Osteoblast (primary cell): ENCODE measurements around the gene UPP2. TPM values are rescaled to one million over a fixed set of nuclear protein-coding genes. Genes with fewer than 3 reads are reported as not detected.

Experiments
- DNase-seq: peaks from one replicate; pipeline ENCODE4 v3.0.0; 2011; ENCODE audit warnings: low spot score, mixed read lengths; ENCODE audit not compliant: insufficient read length; ENCODE audit errors: missing footprints
- H2AFZ ChIP-seq: 2 replicates; pipeline ENCODE4 v1.6.0; 2011; ENCODE audit warnings: mild to moderate bottlenecking, low read length
- H3K27ac ChIP-seq: 2 replicates; pipeline ENCODE4 v1.5.1; 2011; ENCODE audit warnings: mild to moderate bottlenecking, low read depth, low read length, moderate library complexity
- H3K27me3 ChIP-seq: 2 replicates; pipeline ENCODE4 v1.6.0; 2012; ENCODE audit warnings: mild to moderate bottlenecking, control low read depth, inconsistent platforms, low read length, moderate library complexity; ENCODE audit not compliant: insufficient read depth
- H3K36me3 ChIP-seq: 2 replicates; pipeline ENCODE4 v1.5.1; 2011; ENCODE audit warnings: mild to moderate bottlenecking, low read length, control low read depth, moderate library complexity; ENCODE audit not compliant: insufficient read depth
- H3K4me1 ChIP-seq: 2 replicates; pipeline ENCODE4 v1.5.1; 2011; ENCODE audit warnings: mild to moderate bottlenecking, low read length, control low read depth, moderate library complexity; ENCODE audit not compliant: insufficient read depth
- H3K4me2 ChIP-seq: 2 replicates; pipeline ENCODE4 v1.6.0; 2011; ENCODE audit warnings: mild to moderate bottlenecking, low read length; ENCODE audit not compliant: insufficient read depth
- H3K4me3 ChIP-seq: fragments of 200-600 bp; sonication (generic); 3 replicates; pipeline ENCODE4 v1.5.1; 2012; ENCODE audit warnings: mild to moderate bottlenecking, low read length, inconsistent platforms; ENCODE audit not compliant: insufficient read depth
- H3K79me2 ChIP-seq: 2 replicates; pipeline ENCODE4 v1.6.0; 2012; ENCODE audit warnings: mild to moderate bottlenecking, low read length, control low read depth, inconsistent platforms; ENCODE audit not compliant: insufficient read depth
- H3K9me3 ChIP-seq: 2 replicates; pipeline ENCODE4 v1.5.1; 2011; ENCODE audit warnings: low read depth, low read length, control low read depth
- H4K20me1 ChIP-seq: 2 replicates; pipeline ENCODE4 v1.6.0; 2012; ENCODE audit warnings: mild to moderate bottlenecking, low read length, control low read depth; ENCODE audit not compliant: insufficient read depth
- CTCF ChIP-seq: IDR thresholded peaks from 2 replicates; pipeline ENCODE4 v1.5.1; 2011; ENCODE audit warnings: mild to moderate bottlenecking, low read depth, low read length, moderate library complexity; ENCODE audit errors: extremely low read depth
- total RNA-seq: library from RNA; depleted of rRNA; stranded (reverse); fragments of >200 nt; gene quantifications from 2 replicates; pipeline ENCODE4 v1.2.3, GENCODE V29; 2012

Gene UPP2
- total RNA-seq, 1 donor, result not detected

DNA sequence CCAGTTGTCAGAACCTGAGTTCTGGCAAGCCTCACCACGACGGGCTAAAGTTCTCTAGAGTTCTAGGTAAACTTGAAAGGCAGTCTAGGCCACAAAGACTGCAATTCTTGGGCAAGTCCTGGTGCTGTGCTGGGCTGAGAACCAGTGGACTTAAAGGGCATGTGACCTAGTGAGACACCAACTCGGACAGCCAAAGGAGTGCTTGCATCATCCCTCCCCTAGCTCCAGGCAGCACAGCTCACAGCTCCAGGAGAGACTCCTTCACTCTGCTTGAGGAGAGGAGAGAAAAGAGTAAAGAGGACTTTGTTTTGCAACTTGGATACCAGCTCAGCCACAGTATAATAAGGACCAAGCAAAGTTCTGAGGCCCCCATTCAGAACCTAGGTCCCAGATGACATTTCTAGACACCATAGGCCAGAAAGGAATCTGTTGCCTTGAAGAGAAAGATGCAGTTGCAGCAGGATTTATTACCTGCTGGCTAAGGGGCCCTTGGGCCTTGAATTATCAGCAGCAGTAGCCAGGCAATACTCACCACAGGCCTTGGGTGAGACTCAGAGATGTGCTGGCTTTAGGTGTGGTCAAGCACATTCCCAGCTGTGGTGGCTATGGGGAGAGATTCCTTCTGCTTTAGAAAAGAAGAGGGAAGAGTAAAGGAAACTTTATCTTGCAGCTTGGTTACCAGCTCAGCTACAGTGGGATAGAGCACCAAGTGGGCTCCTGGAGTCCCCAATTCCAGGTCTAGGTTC lies 51.8 kb downstream of the UPP2 start:
- Histone ChIP-seq H3K4me2 (no peak overlapping the region), H3K4me1 (no peaks in the 10 kb centered on the region), H3K79me2 (no peaks in the 10 kb centered on the region), H3K27me3 (no peaks in the 10 kb centered on the region), H3K9me3 (peaks cover 2% of the 10 kb centered on the region), H3K4me3 (no peak overlapping the region), H3K27ac (no peak overlapping the region), H3K36me3 (no peaks in the 10 kb centered on the region), H4K20me1 (no peaks in the 10 kb centered on the region), H2AFZ (no peak overlapping the region)
- no peak for TF ChIP-seq CTCF
- DNase-seq, result no peak

DNA sequence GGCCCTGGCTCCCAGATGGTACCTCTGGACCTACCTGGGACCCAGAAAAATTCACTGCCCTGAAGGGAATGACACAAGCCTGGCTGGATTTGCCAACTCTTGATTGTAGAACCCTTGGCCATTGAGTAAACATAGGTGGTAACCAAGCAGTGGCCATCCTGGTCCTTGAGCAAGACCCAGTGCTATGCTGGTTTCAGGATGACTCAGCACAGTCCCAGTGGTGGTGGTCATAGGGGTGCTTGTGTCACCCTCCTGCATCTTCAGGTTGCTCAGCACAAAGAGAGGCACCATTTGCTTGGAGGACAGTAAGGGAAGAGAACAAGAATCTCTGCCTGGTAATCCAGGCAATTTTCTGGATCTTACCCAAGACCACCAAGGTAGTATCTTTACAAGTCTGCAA lies 52.9 kb downstream of the UPP2 start:
- DNase-seq, result no peak
- H3K79me2 ChIP-seq, result no peaks in the 10 kb centered on the region
- peaks cover under 1% of the 10 kb centered on the region for H3K27me3 ChIP-seq
- H3K9me3 ChIP-seq, result peaks cover 2% of the 10 kb centered on the region
- H3K4me1 ChIP-seq, result no peaks in the 10 kb centered on the region
- no peak overlapping the region for H3K4me3 ChIP-seq
- no peaks in the 10 kb centered on the region for H3K36me3 ChIP-seq
- TF ChIP-seq CTCF, result no peak
- no peak overlapping the region for H3K4me2 ChIP-seq
- no peak overlapping the region for H2AFZ ChIP-seq
- no peaks in the 10 kb centered on the region for H4K20me1 ChIP-seq
- H3K27ac ChIP-seq, result no peak overlapping the region

GRCh38 chr2:158172719-158173118 lies 71.0 kb downstream of the UPP2 start:
- Histone ChIP-seq H2AFZ (no peak overlapping the region), H3K4me1 (no peaks in the 10 kb centered on the region), H3K4me2 (no peak overlapping the region), H3K36me3 (no peaks in the 10 kb centered on the region), H4K20me1 (no peaks in the 10 kb centered on the region), H3K27me3 (peaks cover 5% of the 10 kb centered on the region), H3K9me3 (no peaks in the 10 kb centered on the region), H3K79me2 (no peaks in the 10 kb centered on the region), H3K27ac (no peak overlapping the region), H3K4me3 (no peak overlapping the region)
- DNase-seq, result no peak
- no peak for TF ChIP-seq CTCF

DNA sequence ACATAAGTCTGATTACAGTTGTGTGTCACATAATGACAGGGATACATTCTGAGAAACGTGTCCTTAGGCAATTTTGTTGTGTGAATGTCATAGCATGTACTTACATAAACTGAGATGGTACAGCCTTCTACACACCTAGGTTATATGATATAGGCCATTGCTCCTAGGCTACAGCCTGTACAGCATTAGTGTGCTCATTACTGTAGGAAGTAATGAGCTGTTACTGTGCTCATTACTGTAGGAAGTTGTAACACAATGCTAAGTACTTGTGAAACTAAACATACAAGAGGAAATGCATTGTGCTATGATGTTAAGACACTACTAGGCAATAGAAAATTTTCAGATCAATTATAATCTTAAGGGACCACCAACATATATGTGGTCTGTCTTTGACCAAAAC lies 72.8 kb downstream of the UPP2 start:
- Histone ChIP-seq H4K20me1 (no peaks in the 10 kb centered on the region), H3K36me3 (no peaks in the 10 kb centered on the region), H2AFZ (no peak overlapping the region), H3K4me1 (no peaks in the 10 kb centered on the region), H3K27me3 (peaks cover 10% of the 10 kb centered on the region), H3K79me2 (no peaks in the 10 kb centered on the region), H3K9me3 (no peaks in the 10 kb centered on the region), H3K27ac (no peak overlapping the region), H3K4me3 (no peak overlapping the region), H3K4me2 (no peak overlapping the region)
- TF ChIP-seq CTCF, result no peak
- DNase-seq, result no peak
